Mucosa of rectum (tissue), 2 donors: ENCODE results near the gene NKD1.

ENCODE experiments used
- H3K27ac ChIP-seq, 2 donors: one replicate each; pipeline ENCODE4 v1.7.0; 2013; ENCODE audit warnings: inconsistent platforms in 2 of 2, low read depth in 2 of 2, low read length in 2 of 2
- H3K27me3 ChIP-seq, 2 donors: one replicate each; pipeline ENCODE4 v1.7.0; 2013; ENCODE audit warnings: low read length in 2 of 2; ENCODE audit not compliant: control insufficient read depth in 2 of 2, insufficient read depth in 2 of 2
- H3K36me3 ChIP-seq, 2 donors: one replicate each; pipeline ENCODE4 v1.7.0; 2013; ENCODE audit warnings: low read length in 2 of 2; ENCODE audit not compliant: control insufficient read depth in 2 of 2, insufficient read depth in 2 of 2
- H3K4me1 ChIP-seq, 2 donors: one replicate each; pipeline ENCODE4 v1.7.0; 2013; ENCODE audit warnings: low read length in 2 of 2, mild to moderate bottlenecking in 1 of 2; ENCODE audit not compliant: control insufficient read depth in 2 of 2, insufficient read depth in 2 of 2
- H3K4me3 ChIP-seq, 2 donors: one replicate each; pipeline ENCODE4 v1.7.0; 2013; ENCODE audit warnings: low read length in 2 of 2
- H3K9ac ChIP-seq, 2 donors: one replicate each; pipeline ENCODE4 v1.7.0; 2013; ENCODE audit warnings: low read length in 2 of 2, low read depth in 1 of 2, mild to moderate bottlenecking in 1 of 2
- H3K9me3 ChIP-seq, 2 donors: one replicate each; pipeline ENCODE4 v1.7.0; 2013; ENCODE audit warnings: low read length in 2 of 2; ENCODE audit not compliant: control insufficient read depth in 2 of 2
- donor health status: healthy.
- donor health status: Normal muscosa, but diverticular disease.

NKD1 gene

DNA sequence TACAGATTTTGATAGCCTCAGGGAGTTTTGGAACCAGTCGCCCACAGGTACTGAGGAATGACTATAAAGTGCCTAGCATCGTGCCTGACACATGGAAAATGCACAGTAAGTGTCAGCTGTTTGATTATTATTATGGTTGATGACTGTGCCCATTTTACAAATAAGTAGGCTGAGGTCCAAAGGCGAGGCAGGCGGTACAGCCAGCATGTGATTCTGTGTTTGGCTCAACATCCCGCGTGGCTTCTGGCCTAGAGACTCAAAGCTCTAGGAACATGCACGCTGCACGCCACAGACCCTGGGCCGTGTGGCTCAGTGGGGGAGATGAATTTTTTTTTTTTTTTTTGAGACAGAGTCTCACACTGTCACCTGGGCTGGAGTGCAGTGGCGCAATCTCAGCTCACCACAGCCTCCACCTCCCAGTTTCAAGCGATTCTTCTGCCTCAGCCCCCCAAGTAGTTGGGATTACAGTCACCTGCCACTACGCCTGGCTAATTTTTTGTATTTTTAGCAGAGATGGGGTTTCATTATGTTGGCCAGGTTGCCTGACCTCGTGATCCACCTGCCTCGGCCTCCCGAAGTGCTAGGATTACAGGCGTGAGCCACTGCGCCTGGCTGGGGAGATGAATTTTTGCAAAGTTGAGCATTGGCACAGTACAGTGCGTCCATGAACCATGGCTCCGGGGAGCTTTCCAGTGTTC is 57.7 kb downstream of the NKD1 start:
- H3K4me1 ChIP-seq: peaks cover 4 to 8% of the 10 kb centered on the region in 2 donors
- H3K4me3 ChIP-seq: no peak overlapping the region
- no peaks in the 10 kb centered on the region for H3K9me3 ChIP-seq
- no peak overlapping the region for H3K9ac ChIP-seq
- no peak overlapping the region for H3K27ac ChIP-seq
- H3K36me3 ChIP-seq: no peaks in the 10 kb centered on the region
- no peaks in the 10 kb centered on the region for H3K27me3 ChIP-seq

GRCh38 chr16:50606431-50607050 is 58.3 kb downstream of the NKD1 start:
- H3K4me1 ChIP-seq: peaks cover 4 to 8% of the 10 kb centered on the region in 2 donors
- no peaks in the 10 kb centered on the region for H3K9me3 ChIP-seq
- no peak overlapping the region for H3K9ac ChIP-seq
- H3K27ac ChIP-seq: no peak overlapping the region
- H3K36me3 ChIP-seq: no peaks in the 10 kb centered on the region
- no peak overlapping the region for H3K4me3 ChIP-seq
- H3K27me3 ChIP-seq: no peaks in the 10 kb centered on the region

DNA sequence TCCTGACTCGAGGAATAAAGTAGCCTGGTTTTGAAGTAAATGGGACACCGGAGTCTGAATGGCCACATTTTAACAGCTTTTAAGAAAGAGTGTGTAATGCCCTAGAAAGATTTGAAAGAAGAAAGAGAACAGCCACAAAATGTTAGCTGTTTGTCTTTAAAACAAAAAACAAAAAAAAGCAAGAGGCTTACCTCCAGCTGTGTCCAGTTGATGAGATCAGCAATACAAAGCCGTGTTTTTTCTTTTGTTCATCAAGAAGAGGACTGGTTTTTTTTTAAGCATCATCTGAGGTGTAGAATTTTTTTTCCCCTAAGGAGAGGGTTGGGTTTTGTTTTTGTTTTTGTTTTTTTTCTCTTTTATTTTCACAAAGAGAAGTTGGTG is 58.8 kb downstream of the NKD1 start:
- Histone ChIP-seq H3K27me3 (no peaks in the 10 kb centered on the region), H3K9ac (no peak overlapping the region), H3K9me3 (no peaks in the 10 kb centered on the region), H3K36me3 (no peaks in the 10 kb centered on the region), H3K27ac (no peak overlapping the region), H3K4me1 (peaks cover 4 to 8% of the 10 kb centered on the region in 2 donors), H3K4me3 (no peak overlapping the region)

GRCh38 chr16:50607447-50607846 is 59.3 kb downstream of the NKD1 start:
- Histone ChIP-seq H3K27ac (no peak overlapping the region), H3K4me3 (no peak overlapping the region), H3K9me3 (no peaks in the 10 kb centered on the region), H3K9ac (no peak overlapping the region), H3K27me3 (no peaks in the 10 kb centered on the region), H3K4me1 (peaks cover 4 to 5% of the 10 kb centered on the region in 2 donors), H3K36me3 (no peaks in the 10 kb centered on the region)

- H3K27ac ChIP-seq: no peak overlapping the region
- peaks cover 0 to 3% of the 10 kb centered on the region in 2 donors for H3K4me1 ChIP-seq
These were observed 59.9 kb downstream of the NKD1 start for GRCh38 chr16:50607970-50608557.

GRCh38 chr16:50609049-50609448 is 60.9 kb downstream of the NKD1 start:
- Histone ChIP-seq H3K4me3 (no peak overlapping the region), H3K27me3 (no peaks in the 10 kb centered on the region), H3K9me3 (no peaks in the 10 kb centered on the region), H3K4me1 (peaks cover 0 to 7% of the 10 kb centered on the region in 2 donors), H3K9ac (no peak overlapping the region), H3K27ac (no peak overlapping the region), H3K36me3 (no peaks in the 10 kb centered on the region)

More at GRCh38 chr16:50607970-50608557, 59.9 kb downstream of the NKD1 start:
- Histone ChIP-seq H3K4me3 (no peak overlapping the region), H3K36me3 (no peaks in the 10 kb centered on the region), H3K27me3 (no peaks in the 10 kb centered on the region), H3K9me3 (no peaks in the 10 kb centered on the region), H3K9ac (no peak overlapping the region)

DNA sequence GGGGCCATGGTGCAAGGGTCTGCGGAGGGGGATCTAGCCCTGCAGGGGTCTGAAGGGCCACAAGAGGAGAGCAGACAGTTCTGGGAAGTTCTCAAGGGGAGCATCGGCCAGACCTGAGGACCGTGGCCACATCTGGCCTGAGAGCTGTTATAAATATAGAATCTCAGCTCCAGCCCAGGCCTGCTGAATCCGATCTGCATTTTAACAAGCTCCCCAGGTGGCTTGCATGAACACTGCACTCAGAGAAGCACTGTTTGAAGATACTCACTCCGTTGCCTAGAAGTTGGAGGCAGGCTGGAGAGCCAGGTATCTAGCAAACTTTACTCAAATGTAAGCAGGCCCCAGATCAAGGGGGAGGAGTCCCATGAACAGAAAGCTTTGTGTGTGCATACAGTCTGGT is 61.3 kb downstream of the NKD1 start:
- Histone ChIP-seq H3K27ac (no peak overlapping the region), H3K9me3 (no peaks in the 10 kb centered on the region), H3K27me3 (no peaks in the 10 kb centered on the region), H3K4me1 (peaks cover 0 to 9% of the 10 kb centered on the region in 2 donors), H3K9ac (no peak overlapping the region), H3K36me3 (no peaks in the 10 kb centered on the region), H3K4me3 (no peak overlapping the region)

- Histone ChIP-seq H3K9ac (no peak overlapping the region), H3K27me3 (no peaks in the 10 kb centered on the region), H3K4me1 (peaks cover 0 to 10% of the 10 kb centered on the region in 2 donors), H3K27ac (peak overlapping the region; percentile 38 to 52), H3K4me3 (no peak overlapping the region), H3K36me3 (no peaks in the 10 kb centered on the region), H3K9me3 (no peaks in the 10 kb centered on the region)
These were observed 62.4 kb downstream of the NKD1 start for GRCh38 chr16:50610331-50611262.

- Histone ChIP-seq H3K9me3 (no peaks in the 10 kb centered on the region), H3K27ac (peak overlapping the region; percentile 2 to 52), H3K36me3 (no peaks in the 10 kb centered on the region), H3K4me1 (peaks cover 0 to 12% of the 10 kb centered on the region in 2 donors), H3K4me3 (no peak overlapping the region), H3K27me3 (no peaks in the 10 kb centered on the region), H3K9ac (no peak overlapping the region)
These were observed 63.2 kb downstream of the NKD1 start for GRCh38 chr16:50611332-50611934.
